ENCODE data around the gene CALCOCO1.
A peak's percentile ranks its signal among the peaks of the same experiment; 100 is the strongest.
"Not testable (repeated sequence)": the region's sequence is repeated elsewhere in the genome, so short reads cannot be mapped to it uniquely, and the experiment has no call there.

The CALCOCO1 gene, protein sequence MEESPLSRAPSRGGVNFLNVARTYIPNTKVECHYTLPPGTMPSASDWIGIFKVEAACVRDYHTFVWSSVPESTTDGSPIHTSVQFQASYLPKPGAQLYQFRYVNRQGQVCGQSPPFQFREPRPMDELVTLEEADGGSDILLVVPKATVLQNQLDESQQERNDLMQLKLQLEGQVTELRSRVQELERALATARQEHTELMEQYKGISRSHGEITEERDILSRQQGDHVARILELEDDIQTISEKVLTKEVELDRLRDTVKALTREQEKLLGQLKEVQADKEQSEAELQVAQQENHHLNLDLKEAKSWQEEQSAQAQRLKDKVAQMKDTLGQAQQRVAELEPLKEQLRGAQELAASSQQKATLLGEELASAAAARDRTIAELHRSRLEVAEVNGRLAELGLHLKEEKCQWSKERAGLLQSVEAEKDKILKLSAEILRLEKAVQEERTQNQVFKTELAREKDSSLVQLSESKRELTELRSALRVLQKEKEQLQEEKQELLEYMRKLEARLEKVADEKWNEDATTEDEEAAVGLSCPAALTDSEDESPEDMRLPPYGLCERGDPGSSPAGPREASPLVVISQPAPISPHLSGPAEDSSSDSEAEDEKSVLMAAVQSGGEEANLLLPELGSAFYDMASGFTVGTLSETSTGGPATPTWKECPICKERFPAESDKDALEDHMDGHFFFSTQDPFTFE

DNA sequence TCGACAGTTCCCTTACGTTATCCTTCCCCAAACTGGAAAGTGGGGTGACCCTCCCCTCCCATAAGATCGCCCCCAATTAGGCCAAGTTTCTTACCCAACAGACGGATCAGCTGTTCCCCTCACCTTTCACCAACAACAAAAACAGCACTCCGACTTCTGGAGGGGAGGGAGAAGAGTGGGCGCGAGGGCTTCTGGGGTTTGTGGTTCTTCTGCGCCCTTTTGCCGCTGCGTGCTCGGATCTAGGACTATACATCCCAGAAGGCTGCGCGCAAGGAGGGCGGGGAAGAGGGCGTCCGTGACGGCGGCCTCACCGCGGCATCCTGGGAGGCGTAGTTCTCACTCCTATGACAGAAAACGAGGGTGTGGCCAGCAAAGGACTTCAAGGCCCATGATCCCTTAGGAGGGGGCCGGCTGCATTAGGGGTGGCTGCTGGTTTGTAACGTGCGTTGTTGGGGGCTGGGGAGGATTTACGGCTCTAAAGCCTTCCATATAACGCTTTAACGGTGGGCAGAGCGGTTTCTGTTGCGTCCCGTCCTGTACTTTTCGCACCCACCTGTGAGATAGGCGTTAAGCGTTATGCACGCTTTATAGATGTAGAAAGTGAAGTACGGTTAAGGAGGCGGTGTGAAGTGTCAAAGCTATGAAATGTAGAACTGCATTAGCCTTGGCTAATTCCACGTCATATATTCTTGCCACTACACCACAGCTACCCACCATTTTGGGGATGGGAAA lies at the start of gene CALCOCO1:
Gene CALCOCO1, minus strand, starts transcription at position 143 of the 732 bp plus-strand sequence. CDS start 2,210 bp downstream, outside the sequence.
- DNase-seq, result peak; percentile 98

DNA sequence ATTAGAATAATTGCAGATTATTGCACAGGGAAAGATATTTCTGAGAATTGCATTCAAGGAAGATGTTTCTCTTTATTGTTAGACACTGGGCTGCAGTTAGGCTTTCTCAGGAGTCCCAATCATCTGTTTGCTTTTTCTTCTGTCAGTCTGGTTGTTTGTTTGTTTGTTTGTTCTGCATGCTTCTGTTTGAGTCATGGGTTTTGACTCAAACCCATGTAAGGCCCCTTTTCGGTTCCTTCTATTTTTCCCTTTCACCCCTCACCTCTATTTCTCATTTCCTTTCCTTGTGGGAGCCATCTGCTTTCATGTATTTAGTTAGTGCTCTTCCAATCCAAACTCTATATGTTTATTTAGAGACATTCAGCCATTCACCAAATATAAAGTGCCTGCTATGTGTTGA lies 49.6 kb upstream of the CALCOCO1 start:
- DNase-seq, result no peak

DNA sequence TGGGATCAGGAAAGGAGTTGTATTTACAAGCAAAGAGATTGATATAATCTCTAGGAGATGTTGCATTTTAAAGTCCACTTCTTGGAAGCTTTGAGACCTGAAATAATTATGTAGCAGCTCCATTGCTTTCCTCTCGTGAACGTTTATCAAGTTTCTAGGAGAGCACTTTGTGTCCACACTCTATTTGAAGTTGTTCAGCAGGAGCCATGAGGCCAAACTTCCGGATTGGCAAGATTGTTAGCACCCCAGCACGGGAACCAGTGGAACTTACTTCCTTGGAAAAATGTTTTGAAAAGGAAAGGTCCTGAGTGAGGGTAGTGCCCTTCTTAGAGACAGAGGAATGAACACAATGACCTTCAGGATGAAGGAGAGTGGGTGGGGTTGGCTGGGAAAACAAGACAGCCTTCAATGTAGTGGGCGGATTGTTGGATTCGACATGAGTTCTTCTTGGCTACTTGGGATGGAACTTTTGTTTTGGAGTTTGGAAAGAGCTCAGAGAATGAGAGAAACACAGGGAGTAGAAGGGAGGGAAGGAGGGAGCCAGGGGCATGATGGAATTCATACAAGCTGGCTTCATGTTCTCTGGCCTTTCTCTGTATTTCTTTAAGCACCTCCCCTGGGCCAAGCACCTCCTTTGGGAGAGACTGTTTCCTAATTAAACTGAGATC lies 48.4 kb upstream of the CALCOCO1 start:
- no peak for DNase-seq

DNA sequence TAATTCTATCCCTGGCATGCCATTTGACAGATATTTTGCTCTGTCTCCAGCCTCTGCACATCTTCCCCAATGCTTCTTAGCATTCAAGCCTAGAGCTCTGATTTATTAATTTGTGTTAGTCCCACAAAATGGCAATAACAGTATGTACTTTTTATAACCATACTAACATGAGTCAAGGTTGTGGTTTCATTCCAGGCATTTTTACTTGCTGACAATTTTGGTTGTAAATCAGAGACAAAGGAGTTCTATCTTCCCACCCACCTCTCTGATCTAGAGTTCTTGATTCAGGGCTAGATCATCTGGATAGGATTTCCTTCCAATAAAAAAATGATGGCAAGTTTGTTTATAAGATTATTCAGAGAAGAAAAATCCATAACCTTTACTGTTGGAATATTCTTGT lies 43.0 kb upstream of the CALCOCO1 start:
- no peak for DNase-seq

DNA sequence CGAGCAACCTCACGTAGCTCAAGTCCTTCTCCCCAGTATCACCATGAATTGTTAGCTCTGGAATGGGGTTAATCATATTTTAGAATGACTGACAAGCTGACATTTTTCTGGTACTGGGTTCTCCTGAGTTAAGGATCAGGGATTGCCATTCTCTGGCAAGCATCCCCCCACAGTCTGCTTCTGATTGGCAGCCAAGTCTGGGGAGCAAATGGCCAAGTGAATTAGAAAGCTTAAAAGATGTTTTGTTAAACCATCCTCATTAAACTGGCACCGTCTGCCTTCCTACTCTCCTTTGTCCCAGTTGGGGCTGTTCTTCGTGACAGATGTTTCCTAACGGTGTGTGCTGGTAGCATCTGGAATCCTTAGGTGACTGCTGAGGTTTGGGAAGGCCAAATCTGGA lies 41.7 kb upstream of the CALCOCO1 start:
- no peak for DNase-seq

DNA sequence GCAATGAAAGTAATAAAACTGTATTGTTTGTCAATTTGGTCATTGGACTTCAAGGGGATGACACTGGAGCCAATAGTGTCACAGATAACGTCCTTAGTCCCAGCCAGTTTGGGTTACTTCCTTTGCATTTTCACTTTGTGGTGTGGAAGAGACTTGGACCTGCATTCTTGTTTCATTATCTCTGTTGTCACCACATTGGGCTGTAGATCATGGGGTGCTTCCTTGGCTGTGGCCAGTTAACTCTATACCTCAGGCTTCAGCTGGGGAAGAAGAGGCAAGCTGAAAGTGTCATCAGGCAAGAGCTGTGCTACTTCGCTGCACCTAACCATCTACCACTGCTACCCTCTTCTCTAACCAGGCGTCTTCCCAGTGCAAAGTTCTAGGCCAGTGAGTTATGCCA lies 39.6 kb upstream of the CALCOCO1 start:
- no peak for DNase-seq

DNA sequence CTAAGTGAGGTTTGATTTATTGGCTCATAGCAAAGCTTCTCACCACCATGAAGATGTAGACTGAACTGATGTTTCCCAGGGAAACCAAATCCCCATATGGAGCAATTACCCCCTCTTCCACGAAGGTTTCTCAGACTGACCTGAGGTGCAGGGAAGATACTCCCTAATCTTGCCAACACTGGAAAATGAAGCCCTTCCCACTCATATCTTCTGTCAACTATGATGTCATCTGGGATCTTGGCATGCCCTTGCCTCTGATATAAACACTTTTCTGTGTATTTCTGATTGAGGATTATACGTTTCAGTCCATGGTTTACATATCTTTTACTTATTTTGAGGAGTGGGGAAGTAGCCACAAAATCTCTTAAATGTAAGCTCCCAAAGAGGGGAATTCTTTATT lies 38.6 kb upstream of the CALCOCO1 start:
- DNase-seq, result no peak

DNA sequence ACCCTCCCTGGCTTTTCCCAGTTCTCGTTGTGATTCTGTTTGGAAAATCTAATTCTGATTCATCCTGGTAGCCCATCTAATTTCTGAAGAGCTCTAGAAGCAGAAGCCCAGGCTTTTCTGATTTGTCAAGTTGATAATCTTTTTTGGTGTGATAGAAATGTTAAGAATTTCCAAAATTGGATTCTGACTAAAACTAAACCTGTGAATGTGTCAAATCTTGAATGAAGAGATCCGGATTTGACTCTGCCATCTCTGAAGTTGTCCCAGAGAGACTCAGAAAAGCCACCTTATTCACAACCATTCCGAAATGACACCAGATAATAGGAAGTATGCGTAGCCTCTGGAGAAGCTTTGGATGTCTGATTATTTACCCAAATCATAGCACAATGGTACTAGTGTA lies 37.4 kb upstream of the CALCOCO1 start:
- DNase-seq, result no peak

DNA sequence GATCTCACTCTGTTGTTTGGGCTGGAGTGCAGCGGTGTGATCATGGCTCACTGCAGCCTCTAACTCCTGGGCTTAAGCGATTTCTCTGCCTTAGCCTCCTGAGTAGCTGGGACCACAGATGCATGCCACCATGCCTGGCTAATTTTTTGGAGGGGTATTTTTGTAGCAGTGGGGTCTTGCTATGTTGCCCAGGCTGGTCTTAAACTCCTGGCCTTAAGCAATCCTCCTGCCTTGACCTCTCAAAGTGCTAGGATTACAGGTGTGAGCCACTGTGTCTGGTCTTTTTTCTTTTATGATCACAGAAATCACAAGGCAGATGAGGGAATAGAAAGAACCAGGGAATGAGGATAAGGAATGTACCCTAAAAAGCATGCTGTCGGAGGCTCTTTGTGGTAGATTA lies 35.5 kb upstream of the CALCOCO1 start:
- DNase-seq, result not testable (repeated sequence)

DNA sequence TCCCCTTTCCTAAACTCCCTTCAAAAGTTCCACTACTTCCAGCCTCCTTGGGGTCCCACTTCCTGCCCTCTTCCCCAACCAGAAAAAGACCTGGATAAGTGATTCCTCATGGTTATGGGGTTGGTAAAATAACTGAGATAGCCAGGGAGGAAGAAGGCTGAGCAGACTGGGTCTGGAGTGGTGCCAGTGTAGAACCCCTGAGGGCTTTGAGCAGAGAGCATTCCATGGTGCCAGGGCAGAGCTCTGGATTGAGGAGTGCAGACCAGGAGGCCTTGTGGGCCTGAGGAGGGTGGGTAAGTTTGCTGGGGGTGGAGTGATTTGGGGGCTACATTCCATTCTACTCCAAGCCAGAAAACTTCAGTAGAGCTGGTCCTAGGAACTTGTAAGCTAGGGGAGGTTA lies 34.1 kb upstream of the CALCOCO1 start:
- DNase-seq, result no peak

DNA sequence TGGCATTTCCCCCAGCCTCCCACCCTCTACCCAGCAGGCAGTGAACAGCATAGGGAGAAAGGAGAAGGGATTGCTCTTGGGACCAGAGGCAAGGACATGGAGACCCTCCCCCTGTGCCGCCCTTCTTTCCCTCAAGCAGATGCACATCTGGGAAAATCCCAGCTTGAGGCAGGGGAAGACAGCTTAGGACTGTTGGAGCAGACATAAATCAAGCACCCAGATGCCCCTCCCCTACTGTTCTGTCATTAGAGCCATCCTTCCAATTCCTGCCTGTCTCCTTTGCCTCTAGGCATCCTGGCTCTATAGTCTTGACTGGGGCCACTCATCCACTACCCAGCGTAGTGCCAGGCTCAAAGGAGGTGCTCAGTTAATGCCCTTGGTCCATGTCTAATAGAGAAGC lies 32.0 kb upstream of the CALCOCO1 start:
- DNase-seq, result no peak

DNA sequence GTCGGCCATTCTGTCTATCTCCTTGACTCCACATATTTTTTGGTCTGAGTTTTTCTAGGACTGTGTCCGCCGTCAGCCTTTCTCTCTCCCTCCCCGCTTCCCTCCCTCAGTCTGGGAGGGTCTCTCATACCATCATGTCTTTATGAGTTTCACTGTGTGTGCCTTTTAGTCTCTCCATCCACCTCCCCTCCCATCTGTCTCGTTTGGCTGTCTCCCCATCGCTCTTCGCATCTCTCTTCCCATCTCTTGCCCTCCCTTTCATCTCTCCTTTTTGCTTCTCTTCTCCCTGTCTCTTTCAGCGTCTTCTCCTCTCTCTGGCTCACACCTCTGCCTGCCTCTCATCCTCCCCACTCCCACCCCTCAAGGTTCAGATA lies 31.5 kb upstream of the CALCOCO1 start:
- DNase-seq, result no peak

DNA sequence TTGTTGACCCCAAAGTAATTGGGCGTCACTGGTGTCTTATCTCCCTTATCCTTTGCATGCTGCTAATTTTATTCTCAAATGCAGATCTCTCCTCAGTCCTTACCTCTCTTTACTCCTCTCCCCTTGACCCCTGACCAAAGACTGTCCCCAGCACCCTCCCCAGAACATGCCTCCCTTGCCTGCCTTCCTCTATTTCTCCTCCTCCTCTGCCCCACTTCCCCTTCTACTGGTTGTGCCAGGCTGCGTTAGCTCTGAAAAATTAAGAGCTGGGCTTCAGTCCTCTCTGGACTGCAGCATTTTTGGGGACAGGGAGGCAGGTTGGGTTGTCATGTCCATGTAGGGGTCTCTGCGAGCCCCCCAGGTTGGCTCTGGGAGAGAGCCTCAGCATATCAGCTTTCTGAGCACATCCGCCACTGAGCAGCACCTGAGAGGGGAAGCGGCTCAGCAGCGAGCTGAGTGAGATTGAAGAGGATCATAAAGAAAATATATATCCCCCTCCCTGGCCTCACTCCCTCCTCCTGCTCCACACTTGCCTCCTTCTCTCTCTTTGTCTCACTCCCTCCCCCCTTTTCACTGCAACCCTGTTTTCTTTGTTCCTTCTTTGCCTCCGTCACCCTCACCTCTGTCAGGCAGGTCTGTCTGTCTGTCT lies 31.0 kb upstream of the CALCOCO1 start:
- DNase-seq, result no peak

DNA sequence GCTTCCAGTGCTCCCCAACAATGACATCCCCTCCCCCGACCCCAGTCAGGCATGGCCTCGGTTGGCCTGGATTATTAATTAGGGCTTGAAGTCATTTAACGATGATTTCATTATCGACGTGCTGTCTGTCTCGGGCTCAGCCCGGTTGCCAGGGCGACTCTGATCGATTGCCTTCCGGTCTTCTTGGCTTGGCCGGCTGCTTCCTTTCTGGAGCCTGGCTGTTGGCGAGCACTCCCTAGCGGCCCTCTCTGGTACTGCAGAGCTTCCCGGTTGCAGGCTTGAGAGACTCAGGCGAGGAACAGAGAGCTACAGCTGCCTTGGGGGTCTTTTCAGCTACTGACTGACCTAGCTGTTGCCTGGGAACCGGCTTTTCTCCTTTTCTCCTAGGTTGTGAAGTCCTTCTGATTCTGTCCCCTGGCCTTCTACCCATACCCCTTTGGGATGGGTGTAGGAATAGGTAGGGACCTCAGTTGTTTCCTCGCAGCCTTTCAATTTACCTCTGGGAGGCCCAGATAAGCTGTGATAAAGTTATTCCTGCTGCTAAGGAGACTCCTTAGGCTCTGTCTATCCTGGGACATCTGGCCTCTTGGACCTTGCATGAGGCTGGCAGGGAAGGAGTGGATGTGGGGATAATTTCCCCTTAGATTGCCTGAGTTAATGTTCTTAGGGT lies 30.0 kb upstream of the CALCOCO1 start:
- DNase-seq, result peak; percentile 28

DNA sequence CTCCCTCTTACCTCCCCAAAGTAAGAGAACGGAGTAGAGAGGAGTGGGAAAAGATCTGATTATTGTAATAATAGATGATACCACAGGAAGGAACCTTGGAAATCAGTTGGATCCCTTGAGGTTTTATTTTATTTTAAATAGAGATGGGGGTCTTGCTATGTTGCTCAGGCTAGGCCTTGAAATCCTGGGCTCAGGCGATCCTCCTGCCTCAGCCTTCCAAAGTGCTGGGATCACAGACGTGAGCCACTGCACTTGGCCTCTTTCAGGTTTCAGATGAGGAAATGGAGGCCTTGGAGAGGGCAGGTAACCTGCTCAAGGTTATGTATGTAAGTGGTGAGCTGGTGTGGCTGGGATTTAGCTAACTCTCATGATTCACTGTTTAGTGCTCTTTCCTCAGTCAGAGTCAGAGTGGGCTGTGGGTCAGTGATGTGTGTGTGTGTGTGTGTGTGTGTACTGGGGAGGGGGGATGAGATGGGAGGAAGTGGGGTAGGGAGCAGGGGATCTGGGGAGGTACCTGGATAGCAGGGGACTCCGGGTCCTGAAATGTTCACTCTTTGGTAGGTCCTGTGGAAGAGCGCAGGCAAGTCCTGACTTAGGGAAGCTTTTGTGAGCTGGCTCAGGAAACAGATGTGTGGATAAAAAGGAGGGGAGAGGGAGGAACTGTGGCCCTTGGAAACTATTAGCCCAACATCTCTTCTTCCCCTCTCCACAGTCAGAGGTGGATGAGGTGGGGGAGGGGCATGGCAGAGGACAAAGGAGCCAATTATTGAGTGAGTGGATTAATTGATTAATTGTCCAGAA lies 29.2 kb upstream of the CALCOCO1 start:
- DNase-seq, result no peak

DNA sequence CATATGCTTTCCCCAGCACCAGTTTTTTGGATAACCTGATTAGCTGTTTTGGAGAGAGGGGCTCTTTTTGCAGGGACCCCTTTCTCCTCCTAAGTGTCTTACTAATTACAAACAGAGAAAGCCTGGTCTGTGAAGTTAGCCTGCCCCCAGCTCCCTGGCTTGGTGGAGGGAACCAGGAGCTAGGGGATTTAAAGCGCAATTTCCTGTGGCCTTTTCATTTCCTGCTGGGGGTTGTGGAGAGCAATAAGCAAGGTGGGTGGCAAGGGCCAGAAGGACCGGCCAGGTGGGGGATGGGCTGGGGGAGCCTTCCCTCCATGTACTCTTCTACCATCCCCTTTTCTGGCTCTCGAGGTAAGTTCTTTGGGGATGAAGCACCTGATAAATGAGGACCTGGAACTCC lies 28.6 kb upstream of the CALCOCO1 start:
- no peak for DNase-seq

DNA sequence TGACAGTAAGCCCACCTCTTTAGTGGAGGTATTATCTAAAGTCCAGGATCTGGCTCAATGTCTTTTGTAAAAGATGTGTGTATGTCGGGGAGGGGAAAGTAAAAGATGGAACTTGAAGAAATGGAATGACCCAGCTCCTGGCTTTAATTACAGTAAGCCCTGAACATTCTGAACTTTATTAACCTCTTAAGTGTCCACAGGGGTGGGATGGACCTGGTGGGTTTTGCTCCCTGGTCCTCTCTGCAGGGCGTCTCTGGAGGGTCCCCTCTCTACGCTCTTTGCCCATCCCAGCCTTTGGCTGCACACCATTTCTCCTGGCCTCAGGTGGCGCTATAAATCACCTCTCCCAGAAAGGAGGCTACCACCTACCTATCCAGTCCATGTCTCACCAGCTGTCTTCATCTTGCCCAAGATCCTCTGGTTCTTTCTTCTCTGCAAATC lies 28.2 kb upstream of the CALCOCO1 start:
- no peak for DNase-seq

DNA sequence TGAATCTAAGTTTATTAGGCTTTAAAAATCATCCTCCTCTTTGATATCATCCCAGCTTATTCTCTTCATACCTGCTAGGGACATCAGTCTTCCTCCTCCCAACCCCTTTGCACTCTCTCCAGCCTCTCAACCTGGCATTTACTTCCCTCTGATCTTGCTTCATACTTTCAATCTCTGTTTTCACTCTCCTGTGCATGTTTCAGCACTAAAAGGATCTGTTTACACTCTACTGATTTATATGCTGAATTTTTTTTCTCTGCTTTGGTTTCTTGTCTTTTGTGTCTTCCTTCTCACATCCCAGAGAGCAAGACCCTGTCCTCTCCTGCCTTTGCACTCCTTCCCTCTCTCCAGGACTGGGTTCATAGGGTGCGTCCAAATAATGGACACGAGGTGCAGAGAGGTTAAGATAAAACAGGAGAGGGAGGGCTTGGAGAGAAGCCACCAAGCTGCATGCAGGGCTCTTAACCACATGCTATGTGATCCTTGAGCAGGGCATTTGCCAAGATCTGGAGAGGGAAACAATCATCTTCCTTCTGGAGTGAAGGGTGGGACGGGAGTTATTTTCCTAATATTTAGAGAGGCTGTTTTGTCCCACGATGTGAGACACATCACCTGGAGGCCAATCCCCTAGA lies 27.5 kb upstream of the CALCOCO1 start:
- peak; percentile 29 for DNase-seq

DNA sequence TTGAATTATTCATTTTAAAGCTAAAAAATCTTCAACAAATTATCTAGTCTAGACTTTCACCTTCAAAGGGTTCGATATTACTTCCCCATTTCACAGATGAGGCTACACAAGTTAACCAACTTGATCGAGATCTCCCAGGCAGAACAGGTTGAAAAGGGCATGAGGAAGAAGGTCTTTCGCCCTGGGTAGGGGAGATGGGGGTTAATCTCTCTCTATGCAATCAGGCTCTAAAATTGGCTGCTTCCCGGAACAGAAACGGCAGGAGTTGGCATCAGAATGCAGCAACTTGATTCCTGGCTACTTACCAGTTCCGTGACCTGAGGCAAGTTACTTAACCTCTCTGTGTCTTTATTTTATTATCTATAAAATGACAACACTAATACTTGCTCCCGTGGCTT lies 26.9 kb upstream of the CALCOCO1 start:
- no peak for DNase-seq

DNA sequence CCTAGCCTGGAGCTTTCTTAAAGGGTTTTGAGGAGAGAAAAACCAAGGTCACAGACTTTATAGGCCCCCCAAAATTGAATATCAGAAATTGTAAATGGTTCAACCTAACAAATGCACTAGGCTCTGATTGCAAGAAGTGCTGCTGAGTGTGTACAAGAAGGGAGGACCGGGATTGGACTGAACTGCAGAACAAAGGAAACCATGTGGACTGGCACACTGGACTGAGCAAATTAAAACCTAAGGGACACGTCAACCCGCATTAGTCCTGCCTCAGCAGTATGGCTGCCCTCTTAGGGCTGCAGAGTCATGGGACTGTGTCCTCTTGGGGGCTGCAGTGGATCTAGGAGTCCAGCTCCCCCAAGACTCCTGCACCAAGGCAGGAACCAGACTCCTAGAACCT lies 25.4 kb upstream of the CALCOCO1 start:
- no peak for DNase-seq

DNA sequence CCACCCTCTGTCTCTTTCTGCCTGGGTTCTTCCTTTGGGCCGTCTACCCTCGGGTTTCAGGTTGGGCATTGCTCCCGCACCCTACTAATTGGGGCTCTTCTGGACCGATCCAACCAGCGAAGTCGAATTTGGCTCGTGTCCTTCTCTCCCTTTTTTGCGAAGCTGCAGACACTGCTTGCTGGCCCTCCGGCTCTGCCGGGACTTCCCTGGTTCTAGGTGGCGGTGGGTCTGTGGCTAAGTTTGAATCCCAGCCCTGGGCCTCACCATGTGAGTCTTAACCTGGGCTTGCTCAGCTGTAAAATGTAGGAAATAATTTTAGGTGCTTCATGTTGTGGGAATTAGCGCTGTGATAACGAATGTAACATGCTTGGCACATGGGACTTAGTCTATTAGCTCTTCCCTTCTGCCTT lies 24.9 kb upstream of the CALCOCO1 start:
- no peak for DNase-seq
